Activated CD4-positive, alpha-beta T cell treated with anti-CD3 and anti-CD28 coated beads for 4 hours (primary cell): Measurements from ENCODE around the gene RAB36.
A peak's percentile ranks its signal among the peaks of the same experiment; 100 is the strongest.

Source experiments
- DNase-seq, 2 donors: peaks; one replicate each; pipeline ENCODE4 v3.0.0-alpha.2; 2020

Gene RAB36

DNA sequence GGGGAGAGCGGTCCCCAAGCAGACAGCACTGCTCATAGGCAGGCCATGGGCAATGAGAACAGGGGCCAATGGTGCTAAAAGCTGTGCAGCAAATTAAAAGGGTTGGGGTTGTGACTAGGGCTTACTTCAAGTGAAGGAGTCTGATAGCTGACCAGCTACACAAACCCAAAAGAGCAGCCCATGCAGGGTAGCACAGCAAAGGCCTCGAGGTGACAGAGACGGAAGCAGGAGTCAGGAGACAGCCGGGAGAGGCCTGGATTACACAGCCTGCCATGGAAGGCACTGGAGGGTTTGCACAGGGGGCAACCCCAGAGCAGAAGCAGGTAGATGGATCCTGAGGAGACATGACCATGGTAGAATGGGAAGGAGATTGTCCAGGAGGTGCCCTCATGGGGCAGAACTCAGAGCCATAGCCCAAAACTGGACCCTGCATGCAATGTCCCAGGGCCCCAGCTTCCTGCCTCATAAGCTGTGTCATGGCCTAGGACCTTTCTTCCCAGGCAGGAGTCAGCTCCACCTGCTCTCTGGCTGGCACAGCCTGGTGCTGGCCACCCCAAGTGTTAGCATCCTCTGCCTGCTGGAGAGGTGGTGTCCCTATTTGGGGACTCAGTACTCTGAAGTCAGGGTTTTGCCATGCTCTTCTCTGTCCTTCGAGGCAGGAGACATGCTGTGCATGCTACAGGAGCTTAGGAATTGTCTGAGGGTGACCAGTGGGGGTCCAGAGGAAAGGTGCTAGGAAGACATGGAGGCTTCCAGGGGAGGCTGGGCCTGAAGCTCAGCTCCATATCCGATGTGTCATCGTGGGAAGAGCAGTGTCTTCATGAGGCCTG, 36.8 kb upstream of the RAB36 start:
- no peak for DNase-seq

- DNase-seq: no peak
These were observed 36.3 kb upstream of the RAB36 start for GRCh38 chr22:23109079-23109347.

- no peak for DNase-seq
These were observed 35.8 kb upstream of the RAB36 start for GRCh38 chr22:23109441-23109978.

- DNase-seq: no peak
These were observed 34.9 kb upstream of the RAB36 start for GRCh38 chr22:23110190-23110921.

- no peak for DNase-seq
These were observed 34.3 kb upstream of the RAB36 start for GRCh38 chr22:23110922-23111527.

DNA sequence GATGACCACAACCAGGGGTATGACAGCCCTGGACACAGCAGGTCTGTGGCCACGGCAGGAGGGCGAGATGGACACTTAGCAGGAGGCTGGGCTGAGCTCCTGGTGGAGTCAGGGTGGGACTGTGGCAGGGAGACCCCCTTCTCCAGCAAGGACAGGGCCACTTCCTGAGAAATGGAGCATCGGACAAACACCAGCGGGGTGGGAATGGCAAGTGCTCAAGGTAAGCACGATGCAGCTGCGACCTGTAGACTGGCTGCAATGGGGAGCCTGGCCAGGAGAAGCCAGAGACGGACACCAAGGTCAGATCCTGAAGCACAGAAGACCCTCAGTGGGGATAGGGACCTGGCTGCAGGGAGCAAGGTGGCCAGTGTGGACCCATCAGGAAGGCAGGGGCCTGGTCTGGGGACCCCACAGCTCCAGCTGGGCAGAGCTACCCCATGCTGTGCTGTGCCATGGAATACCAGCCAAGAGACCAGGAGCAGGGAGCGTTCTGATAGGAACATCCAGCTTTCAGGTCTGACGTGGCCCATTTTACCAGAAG, 32.7 kb upstream of the RAB36 start:
- DNase-seq: no peak

- no peak for DNase-seq
These were observed 32.0 kb upstream of the RAB36 start for GRCh38 chr22:23113067-23113846.

DNA sequence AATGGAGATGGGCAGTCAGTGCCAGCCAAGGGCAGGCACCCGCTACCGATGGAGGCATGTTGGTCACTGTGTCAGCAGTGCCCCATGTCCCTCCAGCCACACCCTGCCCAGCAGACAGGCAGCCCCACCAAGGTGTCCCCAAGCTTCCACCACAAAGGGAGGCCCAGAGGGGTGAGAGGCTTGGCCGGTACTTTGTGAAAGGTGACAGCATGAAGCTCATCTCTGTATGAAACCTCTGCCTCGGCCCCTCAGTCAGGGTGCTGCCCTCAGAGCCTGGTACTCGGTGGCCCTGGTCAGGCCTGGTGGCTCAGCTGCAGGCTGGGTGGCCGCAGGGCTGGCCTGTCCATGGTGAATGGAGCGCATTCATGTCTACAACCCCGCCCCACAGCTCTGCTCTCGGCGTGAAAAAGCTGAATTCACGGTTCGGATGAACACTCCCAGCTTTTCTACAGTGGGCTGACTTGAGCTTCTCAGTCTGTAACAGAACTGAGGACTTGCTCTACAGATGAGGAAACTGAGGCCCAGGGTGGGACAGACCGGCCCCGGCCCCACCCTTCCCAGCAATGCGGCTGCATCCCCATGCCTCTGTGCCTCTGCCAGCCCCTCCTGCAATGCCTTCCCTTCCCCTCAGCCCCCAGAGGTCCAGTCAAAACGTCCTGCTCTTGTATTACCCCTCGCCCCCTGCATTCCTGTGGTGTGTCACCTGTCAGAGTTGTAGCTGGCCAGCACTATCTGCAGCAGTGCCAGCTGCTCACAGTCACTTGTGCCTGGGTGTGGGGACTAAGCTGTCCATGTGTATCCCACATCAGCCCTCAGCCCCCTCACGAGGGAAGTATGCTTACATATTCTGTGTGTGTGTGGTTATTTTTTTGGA, 31.2 kb upstream of the RAB36 start:
- no peak for DNase-seq

GRCh38 chr22:23114721-23115020, 30.6 kb upstream of the RAB36 start:
- DNase-seq: no peak

DNA sequence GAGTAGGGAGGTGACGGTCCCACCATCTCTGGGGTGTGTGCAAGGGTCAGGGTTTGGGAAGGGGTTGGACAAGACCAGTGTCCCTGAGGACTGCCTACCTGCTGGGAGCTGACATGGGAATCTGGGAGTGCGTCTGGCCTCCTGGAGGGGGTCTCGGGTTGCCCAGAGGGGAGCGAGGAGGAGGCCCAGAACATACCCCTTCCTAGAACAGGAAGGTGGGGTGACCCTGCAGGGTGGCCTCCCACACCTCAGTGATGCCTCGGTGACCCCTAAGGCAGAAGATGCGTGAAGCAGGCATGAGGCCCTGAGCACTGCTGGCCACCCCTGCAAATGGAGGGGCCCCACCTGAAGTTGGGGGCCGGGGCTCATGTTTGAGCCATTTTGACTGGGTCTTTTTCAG, 29.9 kb upstream of the RAB36 start:
- DNase-seq: no peak

DNA sequence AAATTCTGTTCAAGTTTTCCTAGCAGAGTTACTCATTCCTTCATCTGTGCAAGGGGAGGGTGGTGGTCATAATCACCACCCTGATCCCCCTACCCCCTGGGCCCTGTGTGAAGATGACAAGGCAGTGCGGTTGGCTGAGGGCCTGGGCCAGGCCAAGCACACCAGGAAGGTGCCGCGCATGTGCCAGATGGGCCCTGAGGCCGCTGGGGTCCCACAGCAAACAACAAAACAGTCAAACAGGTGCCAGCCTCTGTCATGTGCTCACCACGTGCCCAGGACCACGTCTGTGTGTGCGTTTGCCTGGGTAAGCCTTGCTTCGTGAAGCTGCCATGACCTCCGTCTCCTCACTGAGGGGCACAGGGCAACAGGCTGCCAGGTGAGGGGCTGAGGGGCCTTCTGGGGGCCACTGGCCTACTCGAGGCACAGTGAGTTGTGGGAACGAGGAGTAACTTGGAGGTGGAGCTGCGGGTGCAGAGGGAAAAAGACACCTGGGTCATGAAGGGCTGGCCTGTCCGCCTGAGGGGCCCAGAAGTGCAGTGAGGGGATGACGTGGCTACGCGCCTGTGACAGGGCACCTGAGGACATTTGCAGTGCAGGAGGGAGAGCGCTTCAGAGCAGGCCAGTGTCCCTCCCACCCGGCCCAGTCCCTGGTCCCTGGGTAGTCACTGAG, 29.3 kb upstream of the RAB36 start:
- no peak for DNase-seq

DNA sequence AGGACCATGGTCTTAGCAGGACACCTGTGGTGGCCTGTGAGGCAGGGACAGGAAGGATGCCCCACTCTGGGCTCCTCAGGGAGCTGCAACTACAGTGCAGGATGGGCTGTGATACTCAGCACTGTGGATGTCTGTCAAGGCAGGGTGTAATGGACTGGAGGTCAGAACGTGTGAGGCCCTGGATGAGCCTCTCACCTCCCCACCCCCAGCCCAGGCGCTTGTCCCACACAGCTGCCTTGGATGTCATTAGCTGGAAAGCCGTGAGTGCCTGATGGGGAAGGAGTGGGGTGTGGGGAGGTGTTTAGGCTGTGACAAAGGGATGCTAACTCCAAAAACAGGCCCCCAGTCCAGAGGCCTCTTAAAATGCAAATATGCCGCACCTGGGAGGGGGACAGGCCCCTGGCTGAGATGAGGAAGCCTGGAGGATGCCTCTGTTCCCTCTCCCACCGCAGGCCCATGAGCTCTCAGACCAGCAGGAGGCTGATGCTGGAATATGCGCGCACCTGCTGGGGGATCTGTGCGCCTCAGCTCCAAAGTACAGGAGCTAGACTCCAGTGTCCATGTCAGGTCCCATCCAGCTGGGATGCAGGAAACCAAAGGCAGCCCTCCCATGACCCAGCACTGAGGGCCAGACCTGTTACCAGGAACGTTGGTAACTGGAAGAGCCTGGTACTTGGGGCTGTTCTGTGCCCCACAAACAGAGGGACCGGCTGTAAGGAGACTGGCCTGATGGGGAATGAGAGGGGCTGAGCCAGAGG, 28.6 kb upstream of the RAB36 start:
- no peak for DNase-seq

GRCh38 chr22:23117275-23117674, 28.0 kb upstream of the RAB36 start:
- no peak for DNase-seq

DNA sequence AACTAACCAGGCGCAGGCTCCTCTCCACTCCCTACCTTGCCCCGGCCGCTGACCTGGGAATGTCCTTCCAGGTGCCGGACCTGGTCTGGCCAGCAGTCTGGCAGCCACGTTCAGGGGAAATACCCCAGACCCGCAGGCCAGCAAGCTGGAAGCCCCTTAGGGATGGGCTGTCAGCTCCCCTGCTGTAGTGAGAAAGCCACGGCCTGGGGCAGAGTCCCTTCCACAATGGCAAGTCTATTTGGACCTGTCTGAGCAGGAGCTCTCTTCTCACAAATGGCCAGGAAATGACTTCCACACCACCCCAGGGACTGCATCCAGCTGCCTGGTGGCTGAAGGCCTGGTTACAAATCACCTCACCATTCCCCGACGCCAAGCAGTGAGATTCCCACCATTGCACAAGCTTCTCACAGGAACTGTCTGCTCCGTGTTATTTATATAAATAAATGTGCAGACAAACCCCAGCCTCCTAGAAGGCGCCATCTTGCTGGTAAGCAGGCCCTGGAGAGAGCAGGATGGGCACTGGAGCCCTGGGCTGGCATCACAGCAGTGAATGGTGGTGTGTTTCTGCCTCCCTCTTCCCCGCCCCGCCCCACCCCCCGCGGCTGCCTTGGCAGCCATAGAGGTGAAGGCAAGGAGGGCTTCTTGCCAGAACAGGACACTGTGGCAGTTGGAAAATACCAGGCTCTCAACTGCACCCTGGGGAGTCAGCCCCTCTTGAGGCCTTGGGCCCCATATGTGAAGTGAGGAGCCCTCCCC, 27.2 kb upstream of the RAB36 start:
- no peak for DNase-seq

DNA sequence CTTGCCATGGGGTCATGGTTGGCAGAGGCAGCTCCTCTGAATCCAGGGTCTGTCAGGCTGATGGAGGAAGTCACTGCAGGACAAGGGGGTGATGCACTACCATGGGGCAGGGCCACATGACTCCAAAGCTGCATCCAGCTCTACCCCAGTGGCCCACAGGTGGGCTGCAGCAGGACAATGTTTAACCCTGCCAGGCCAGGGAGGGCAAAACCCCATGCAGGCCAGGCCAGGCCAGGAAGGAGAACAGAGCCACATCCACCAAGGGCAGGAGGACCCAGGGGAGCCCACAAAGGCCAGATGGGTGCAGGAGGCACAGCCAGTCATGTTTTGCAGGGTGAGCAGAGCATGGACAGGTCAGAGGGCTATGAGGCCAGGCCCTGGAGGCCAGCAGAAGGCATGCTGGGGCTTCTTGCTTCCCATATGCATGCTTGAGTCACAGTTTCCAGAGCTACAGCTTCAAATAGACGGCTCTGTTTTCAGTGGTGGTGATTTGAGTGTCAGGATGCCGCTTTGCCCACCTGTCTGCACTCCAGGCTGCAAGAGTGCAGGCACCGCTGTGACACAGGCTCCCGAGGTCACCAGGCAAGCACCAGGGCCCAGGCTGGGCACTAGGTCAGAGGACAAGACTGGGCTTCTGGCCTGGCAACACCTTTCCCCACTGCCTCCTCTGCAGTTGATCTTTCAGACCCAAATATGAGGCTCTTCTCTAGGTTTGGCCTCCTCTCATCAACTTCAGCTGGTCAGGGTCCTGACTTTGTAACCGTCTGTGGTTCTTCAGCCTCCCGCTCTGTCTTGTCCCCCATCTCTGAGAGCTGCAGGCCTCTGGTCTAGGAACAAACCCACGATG, 26.4 kb upstream of the RAB36 start:
- no peak for DNase-seq

- DNase-seq: peak; percentile 50 to 54
These were observed 25.5 kb upstream of the RAB36 start for GRCh38 chr22:23119494-23120414.

DNA sequence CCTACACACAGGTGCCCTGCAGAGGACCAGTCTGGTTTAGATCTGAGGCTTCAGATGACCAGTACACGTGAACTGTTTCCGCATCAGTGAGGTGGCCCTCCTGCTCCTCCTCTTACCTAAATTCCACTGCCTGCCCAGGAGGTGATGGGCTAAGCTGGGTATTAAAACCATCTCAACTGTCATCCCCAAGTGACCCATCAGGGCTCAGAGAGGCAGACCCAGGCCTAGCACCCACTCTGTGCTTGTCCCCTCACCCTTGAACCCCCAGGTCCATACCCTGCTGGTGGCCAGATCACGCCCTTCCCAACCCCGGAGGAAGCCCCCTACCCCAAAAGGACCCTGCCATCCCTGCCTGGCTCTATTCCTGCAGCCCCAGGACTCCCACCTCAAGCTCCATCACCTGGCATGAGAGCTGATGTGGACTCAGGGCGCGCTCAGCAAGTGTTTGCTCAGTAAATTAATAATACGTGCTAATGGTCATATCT, 24.8 kb upstream of the RAB36 start:
- DNase-seq: no peak

DNA sequence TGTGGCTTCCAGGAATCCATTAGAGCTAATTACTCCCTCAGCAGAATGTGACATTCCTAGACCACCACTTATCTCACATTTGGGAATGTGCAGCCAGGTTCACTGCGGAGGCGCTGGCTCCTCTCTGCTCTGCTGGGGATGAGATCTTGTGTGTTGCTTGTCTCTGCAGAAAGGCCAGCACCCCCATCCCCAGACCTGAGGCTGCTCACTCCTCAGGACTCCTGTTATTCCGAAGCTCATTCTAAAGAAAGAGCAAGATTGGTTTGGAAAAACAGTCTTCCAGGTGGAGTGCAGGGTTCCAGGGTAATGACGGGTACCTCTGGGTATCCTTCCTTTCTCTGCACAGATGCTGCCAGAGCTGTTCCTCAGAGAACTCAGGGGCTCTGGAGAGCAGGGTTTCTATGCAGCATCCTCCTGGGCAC, 24.3 kb upstream of the RAB36 start:
- no peak for DNase-seq
